GM12801 (cell line): ENCODE data around the gene ADM.

Experiments
- TF ChIP-seq, protein P1 (sequence below): IDR thresholded peaks from one replicate; pipeline ENCODE4 v1.5.1; 2011; ENCODE audit warnings: control low read depth; ENCODE audit not compliant: insufficient read length; ENCODE audit errors: extremely low read depth

Gene ADM

DNA sequence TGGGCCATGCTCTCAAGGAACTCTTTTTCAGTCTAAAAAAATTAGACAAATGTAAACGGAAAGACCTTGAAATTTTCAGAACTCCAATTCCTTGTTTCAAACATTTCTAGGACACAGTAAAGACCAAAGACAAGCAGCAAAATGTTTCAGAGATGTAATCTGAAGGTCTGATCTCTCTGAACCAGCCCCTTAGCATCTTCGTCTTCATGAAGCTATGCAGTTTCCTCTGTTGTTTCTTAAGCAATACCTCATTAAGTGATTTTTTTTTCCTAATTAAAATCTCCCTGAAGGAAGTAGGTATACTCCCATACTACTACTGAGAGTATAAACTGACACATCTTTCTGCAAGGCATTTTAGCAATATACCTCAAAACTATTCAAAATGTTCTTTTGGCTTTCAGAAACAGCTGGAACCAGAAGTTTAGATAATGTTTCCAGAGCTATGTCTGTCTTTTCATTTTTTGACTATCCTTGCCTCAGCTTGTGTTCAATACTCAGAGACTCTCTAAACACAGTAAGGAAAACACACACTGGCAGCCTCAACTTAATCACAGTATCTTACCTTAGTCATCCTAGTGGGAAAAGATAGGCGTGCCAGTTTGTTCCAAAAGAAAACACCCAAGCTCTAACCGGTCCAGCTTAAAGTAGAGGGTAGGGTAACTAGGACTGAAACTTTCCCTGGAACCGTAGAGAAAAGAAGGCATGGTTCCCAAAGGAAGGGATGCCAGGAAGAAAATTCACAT, 36.0 kb upstream of the ADM start:
- TF ChIP-seq, protein P1, sequence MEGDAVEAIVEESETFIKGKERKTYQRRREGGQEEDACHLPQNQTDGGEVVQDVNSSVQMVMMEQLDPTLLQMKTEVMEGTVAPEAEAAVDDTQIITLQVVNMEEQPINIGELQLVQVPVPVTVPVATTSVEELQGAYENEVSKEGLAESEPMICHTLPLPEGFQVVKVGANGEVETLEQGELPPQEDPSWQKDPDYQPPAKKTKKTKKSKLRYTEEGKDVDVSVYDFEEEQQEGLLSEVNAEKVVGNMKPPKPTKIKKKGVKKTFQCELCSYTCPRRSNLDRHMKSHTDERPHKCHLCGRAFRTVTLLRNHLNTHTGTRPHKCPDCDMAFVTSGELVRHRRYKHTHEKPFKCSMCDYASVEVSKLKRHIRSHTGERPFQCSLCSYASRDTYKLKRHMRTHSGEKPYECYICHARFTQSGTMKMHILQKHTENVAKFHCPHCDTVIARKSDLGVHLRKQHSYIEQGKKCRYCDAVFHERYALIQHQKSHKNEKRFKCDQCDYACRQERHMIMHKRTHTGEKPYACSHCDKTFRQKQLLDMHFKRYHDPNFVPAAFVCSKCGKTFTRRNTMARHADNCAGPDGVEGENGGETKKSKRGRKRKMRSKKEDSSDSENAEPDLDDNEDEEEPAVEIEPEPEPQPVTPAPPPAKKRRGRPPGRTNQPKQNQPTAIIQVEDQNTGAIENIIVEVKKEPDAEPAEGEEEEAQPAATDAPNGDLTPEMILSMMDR = no peak

DNA sequence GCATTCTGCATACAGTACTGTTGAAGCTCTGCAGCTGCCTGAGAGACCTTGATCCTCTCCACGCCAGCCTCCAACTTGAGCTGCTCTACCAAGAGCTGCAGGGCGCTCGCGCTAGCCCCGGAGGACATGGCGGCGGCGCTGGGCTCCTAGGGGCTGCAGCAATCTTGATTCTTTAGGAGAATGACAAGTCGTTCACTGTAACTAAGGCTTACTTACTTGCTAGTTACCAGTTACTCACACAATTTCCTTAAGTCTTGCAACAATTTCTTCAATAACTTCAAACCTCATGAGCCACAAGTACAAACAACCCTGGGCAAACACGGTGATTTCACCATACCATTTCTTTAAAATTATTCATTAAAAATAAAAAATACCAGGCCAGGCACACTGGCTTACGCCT, 32.7 kb upstream of the ADM start:
- TF ChIP-seq, protein P1 = no peak

DNA sequence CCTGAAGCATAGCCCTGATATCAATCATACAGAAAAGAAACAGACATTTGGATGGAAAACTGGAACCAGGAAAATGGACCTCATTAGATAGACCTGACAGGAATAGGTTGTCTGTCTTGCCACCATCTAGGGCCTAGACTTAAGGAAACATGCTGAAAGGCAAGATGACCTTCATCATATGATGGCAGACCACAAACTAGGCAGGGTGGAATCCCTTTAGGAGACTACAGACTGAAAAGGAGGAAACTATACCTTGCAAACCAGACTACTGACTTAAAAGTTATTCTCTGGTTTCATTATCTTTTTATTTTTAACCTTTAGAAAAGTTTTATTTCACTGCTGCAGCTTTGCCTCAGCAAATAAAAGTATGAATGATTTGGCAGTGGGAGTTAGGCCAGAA, 31.1 kb upstream of the ADM start:
- TF ChIP-seq, protein P1 = no peak

DNA sequence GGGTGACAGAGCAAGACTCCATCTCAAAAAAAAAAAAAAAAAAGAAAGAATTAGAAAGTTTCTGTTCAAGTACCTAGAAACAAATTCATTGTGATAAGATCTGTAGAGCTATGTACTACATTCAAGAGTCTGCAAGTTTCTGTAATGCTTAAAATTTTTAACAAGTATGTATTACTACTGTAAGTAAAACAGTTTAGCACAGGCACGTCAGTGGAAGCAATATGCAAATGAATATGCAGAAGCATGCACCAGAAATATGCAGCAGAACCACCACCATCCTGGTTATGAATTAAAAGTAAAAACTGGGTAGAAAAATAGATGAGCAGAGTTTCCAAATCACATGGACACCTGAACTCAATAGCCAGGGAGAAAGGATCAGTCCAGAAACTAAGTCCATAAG, 30.1 kb upstream of the ADM start:
- TF ChIP-seq, protein P1 = no peak

DNA sequence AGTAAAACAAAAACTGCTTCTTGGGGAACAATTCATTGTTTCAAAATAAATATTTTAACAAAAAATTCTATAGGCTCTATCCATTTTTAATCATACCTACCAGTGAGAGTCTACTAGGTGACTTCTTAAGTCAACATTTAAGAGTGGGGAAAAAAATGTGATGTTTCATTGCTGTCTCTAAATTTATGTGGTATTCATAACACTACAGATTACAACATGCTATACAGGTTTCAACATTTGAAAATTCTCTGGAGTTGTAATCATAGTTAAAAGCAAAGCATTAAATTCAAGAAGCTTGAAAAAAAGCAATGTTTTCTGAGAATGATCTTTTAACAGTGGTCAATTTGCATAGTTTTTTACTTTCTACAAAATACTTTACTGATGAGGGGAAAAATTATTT, 29.2 kb upstream of the ADM start:
- TF ChIP-seq, protein P1 = no peak

DNA sequence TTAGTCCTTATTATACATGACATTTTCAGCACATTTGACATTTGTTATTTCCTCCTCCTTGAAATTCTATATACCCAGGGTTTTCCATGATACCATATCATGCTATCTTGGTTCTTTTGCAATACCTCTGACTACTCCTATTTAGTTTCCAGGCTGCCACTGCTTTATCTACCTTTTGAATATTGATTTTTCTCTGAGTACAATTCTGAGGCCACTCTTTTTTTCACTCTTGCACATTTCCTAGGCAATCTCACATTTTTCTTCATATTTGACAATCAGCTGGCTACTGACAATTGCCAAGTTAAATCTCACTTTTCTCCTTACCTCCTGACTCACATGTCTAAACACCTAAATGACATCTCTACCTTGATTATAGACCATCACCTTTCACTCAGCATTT, 22.8 kb upstream of the ADM start:
- TF ChIP-seq, protein P1 = no peak

DNA sequence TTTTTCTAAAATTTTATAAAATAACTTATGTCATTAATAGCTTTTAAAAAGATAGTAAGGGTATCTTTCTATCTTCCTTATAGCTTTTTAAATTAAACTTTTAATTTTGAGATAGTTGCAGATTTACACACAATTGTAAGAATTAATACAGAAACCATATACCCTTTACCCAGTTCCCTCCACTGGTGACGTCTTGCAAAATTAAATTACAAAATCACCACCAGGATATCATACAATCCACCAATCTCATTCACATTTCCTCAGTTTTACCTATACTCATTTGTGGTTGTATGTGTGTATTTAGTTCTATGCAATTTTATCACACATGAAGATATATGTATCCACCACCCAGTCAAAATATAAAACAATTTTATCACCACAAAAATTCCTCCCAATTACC, 20.9 kb upstream of the ADM start:
- TF ChIP-seq, protein P1 = no peak
